ENCODE measurements around the gene CARD9.
"Not testable (repeated sequence)": the region's sequence is repeated elsewhere in the genome, so short reads cannot be mapped to it uniquely, and the experiment has no call there.

Gene CARD9, protein sequence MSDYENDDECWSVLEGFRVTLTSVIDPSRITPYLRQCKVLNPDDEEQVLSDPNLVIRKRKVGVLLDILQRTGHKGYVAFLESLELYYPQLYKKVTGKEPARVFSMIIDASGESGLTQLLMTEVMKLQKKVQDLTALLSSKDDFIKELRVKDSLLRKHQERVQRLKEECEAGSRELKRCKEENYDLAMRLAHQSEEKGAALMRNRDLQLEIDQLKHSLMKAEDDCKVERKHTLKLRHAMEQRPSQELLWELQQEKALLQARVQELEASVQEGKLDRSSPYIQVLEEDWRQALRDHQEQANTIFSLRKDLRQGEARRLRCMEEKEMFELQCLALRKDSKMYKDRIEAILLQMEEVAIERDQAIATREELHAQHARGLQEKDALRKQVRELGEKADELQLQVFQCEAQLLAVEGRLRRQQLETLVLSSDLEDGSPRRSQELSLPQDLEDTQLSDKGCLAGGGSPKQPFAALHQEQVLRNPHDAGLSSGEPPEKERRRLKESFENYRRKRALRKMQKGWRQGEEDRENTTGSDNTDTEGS

DNA sequence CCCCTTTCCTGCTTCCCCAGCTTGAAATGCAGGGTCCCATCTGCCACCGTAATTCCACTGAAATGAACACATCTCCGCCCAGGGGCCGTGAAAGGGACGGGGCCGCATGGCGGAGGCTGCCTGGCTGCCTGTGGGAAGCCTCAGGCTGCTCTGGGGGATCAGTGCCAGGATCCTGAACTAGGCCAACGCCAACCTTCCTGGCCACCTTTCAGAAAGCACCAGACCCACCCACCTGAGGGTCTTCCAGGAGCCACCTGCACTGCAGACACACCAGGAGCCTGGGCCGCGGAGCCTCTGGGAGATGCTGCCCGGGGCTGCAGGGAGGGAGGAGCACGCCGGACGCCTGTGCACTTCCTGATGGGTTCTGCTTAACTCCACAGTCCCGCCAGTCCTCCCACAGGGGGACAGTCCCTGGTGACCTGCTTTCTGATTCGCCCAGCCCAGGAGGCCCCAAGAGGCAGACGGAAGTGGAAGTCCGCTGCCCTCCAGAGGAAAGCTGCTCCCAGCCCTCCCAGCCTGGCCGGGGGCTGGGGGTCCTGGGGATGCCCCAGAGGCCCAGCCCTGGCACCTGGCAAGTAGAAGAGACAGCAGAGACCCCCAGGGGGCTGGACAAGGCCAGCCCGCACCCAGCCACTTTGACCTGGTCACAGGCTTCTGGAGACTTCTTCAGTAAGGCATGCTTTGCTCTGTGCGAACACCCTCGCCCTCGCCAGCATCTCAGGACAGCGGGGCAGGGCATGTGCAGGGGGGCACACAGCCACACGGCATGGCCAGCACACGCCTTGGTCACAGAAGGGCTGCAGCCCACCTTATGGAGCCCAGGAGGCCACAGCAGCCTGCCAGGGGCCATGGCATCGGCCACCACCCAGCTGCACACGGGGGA, at the start of gene CARD9:
Gene CARD9, minus strand, starts transcription at position 370 of the 883 bp plus-strand sequence. CDS start 1,591 bp downstream, outside the sequence.
- DNase-seq = peak; percentile 26 to 36

DNA sequence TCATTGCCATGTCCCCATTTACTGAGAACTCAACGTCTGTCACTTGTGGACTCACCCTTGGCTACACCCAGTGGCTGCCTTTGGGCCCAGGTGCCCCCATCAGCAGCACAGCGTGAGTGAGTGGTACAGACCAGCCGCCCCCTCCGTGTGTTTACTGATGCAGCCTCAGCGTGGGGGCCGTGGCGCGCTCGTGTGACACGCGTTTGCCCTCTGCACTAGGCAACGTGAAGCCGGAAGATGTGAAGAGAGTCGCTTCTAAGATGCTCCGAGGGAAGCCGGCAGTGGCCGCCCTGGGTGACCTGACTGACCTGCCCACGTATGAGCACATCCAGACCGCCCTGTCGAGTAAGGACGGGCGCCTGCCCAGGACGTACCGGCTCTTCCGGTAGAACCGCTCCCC, 49.4 kb upstream of the CARD9 start:
- no peak for DNase-seq

DNA sequence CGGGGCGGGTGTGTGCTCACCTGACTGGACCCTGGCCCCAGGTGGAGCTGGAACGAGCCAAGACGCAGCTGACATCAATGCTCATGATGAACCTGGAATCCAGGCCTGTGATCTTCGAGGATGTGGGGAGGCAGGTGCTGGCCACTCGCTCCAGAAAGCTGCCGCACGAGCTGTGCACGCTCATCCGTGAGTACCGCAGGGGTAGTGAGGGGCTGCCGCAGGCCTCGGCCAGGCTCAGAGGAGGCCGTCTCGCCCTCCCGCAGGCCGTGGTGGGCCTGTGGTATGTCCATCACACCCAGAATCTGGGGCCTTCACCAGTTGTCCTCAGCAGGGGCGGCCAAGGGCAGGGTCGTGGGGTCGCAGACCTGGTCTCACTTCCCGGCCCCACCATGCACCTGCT, 48.3 kb upstream of the CARD9 start:
- no peak for DNase-seq

DNA sequence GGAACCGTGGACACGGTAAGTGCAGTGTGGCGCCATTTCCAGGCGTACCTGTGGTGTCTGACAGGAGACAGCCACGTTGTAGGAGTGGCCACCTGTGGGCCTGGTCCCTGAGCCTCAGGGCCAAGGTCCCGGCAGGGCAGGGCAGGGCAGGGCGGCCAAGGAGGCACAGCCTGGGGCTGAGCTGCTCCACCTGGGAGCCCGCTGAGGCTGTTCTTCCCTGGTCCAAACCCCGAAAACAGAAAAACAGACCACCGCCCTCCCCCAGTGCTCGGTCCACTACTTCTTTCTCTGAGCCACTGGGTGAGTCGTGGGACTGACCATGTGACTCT, 45.6 kb upstream of the CARD9 start:
- no peak for DNase-seq

DNA sequence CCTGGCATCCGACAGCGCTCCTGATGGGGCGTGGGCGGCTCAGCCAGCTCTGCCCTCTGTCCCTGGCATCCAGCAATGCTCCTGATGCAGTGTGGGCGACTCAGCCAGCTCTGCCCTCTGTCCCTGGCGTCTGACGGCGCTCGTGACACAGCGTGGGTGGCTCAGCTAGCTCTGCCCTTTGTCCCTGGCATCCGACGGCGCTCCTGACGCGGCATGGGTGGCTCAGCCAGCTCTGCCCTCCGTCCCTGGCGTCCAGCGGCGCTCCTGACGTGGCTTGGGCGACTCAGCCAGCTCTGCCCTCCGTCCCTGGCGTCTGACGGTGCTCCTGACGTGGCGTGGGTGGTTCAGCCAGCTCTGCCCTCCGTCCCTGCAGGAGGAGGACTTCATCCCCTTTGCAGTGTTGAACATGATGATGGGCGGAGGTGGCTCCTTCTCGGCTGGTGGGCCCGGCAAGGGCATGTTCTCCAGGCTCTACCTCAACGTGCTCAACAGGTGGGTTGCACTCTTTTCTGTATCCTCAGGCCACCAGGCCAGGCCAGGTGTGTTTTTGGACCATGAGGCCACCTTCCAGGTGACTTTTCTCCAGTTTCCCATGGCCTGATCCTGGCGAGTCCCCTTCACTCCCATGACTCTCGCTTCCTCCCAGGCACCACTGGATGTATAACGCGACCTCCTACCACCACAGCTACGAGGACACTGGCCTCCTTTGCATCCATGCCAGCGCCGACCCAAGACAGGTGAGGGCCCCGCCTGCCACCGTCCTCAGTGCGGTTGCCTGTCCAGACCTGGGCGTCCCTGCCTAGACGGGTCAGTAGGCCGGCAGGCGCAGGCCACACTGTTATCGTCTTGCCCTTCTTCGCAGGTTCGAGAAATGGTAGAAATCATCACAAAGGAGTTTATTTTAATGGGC, 45.0 kb upstream of the CARD9 start:
- no peak for DNase-seq

DNA sequence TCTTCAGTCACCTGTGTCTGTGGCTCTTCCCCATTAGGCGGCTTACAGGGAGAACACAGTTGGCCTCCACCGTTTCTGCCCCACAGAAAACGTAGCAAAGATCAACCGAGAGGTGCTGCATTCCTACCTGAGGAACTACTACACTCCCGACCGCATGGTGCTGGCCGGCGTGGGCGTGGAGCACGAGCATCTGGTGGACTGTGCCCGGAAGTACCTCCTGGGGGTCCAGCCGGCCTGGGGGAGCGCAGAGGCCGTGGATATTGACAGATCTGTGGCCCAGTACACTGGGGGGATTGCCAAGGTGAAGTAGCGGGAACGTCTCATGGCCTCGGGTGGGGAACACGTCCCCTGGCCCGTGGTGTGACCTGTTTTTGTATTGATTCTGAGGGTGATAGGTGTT, 43.4 kb upstream of the CARD9 start:
- no peak for DNase-seq

DNA sequence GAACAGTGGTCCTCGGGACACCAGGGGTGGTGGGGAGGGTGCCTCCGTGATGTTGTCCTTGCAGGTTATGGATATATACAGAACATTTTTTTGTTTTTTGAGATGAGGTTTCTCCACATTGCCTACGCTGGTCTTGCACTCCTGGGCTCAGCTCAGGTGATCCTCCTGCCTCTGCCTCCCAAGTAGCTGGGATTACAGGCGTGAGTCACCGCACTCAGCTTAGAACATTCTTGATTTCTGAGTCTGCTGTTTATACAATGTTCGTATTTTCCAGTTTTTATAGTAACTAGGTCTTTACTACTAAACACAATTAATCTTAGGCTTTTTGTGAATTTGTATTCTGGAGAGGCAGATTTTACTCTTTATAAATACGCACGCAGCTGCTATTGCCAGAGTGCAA, 43.0 kb upstream of the CARD9 start:
- no peak for DNase-seq

DNA sequence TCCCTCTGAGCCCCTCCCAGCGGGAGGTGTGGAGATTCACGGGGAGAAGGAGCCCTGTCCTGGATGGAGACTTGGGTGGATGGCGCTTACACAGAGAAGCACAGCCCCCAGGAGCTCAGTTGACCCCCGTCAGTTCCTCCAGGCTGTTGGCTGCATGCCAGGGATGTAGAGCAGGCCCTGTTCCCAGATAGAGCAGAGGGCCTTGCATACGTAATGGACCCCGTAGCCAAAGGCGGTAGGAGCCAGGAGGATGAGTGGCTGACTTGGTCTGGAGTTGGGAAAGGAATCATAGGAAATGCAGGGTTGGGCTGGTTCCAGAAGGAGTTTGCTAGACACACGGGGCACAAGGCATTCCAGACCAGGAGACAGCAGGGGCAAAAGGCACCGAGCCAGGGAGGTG, 39.5 kb upstream of the CARD9 start:
- DNase-seq = no peak

DNA sequence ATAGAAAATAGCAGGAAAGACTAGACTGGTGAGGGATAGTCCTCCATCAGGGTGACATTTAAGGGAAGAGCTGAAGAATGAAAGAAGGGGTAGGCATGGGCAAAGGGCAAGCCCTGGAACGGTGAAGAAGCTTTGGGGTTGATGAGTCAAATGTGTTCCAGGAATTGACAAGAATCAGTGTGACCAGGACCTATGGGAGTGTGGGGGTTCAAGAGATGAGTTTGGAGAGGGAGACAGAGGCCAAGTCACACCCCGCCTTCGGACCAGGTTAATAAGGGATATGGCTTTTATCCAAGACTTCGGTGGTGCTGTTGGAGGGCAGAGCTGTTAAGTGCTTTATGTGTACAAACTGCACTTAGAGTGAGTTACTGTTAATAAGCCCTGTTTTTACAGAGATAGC, 37.9 kb upstream of the CARD9 start:
- DNase-seq = no peak

DNA sequence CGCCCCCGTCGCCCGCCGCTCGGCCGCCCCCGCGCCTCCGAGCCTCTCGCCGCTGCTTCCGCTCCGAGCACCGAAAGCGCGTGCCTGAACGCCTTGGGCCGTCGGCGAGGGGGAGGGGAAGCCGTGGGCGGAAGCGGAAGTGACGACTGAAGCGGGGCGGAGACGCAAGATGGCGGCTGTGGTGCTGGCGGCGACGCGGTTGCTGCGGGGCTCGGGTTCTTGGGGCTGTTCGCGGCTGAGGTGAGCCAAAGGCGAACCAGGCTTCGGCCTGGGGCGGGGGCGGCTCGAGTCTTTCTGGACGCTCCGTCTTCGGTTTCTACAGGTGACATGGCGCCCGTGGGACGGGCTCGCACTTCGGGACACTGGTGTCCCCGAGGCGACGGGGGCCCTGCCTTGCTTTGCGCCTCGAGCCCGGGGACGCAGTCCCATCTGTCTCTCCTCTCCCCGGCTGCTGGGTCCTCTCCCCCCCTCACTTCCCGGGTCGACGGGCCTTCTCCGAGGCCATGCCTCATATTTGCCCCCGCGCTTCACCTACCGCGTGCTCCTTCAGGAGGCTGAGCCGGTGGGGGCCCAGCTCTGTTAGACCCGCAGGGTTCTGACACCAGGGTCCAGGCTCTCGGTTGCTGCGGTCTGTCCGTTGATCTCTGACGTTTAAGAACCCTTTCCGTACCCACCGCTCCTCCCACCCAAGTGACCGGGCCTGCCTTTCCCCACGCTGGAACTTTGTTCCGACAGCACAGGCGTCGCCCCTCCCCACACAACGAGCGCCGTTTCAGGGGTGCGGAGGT, 37.2 kb upstream of the CARD9 start, which contains the start of the genes ENTR1 and PMPCA:
Gene ENTR1, minus strand, starts transcription at position 115 of the 788 bp plus-strand sequence. CDS start 217 bp downstream, outside the sequence.
Gene PMPCA, plus strand, starts transcription at position 159 of the 788 bp plus-strand sequence. Its CDS starts 11 bp downstream, at position 170.
- DNase-seq = peak; percentile 89

DNA sequence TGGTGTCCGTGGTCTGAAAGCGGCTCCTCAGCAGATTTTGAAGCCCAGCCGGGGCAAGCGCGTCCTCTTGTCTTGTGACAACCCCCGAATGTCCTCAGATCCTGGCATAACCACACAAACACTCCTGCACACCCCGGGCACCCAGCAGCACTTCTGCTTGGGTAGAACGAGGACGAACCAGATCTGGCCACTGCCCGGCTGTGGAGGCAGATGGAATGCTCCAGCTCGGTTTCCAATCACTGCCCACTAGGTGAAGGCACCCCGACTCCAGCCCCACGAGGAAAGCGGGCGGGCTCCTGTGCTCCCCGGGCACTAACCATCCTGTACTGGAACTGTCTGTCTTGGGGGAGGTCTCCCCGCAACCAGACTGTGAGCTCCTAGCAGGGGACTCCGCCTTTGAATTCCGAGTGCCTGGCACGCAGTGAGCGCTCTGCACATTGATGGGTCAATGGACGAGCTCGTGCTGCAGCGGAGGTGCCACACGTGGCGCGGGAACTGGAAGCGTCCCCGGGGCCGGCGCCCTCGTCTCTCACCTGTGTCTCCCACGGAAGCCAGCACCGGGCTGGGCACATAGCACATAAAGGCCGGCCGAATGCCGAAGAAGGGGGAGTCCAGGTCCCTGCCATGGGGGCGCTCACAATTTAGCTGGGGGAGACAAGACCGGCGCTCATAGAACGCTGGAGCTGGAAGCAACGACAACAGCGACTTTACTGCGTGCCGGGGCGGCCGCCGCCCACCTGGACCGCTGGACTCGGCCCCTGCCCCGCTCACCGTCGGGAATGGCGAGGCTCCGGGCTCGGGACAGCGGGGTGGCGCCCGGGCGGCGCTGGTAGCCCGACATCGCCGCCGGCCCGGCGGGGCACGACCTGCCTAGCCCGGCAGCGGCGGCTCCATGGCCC, 36.3 kb upstream of the CARD9 start:
- peak in 1 of 2 donors; percentile 14 for DNase-seq

DNA sequence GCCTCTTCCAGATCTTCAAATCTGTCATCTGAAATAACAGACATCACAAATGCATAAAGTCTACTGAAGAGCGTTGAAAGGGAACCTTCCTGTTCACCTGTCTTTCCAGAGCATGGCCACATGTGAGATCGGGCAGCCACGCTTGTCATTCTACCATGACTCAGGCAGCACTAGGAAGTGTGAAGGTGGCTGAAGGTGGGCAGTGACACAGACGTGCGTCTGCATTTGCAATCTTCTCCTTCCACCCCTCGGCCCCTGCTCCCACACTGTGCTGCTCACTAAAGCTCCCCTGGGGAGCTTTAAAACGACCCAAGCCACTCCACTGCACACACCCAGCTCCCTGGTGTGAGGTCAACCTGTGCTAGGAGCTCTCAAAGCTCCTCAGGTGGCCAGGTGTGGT, 34.4 kb upstream of the CARD9 start:
- DNase-seq = no peak

DNA sequence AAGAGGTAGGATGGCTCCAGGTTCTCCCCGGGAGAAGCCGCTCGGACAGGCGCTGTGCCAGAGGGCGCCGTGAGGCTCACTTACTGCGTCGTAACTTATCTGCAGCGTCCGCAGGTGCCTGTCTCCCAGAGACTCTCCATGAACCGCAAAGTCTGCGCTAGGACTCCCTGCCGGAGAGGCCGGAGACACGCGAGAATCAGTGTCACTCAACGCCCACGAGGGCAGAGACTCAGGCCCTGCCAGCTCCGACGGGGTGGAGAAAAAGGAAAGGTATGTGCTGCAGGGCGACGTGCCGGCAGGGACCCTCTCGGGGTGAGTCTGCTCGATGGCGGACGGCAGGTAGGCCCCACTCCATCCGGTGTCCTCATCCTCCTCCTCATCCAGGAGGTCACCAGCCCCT, 33.6 kb upstream of the CARD9 start:
- DNase-seq = not testable (repeated sequence)

DNA sequence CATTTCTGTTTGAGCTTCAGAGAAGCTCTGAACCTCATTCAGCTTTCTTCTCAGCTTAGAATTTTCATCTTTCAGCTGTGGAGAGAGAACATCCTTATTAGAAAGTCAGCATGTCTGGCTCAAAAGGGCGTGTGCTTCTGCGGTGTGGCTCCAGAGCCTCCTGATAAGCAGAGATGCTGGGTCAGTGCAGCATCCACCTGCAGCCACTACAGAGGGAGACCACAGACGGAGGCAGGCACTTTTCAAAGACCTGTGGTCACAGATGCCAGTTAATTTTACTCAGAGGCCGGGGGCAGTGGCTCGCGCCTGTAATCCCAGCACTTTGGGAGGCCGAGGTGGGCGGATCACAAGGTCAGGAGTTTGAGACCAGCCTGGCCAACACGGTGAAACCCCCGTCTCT, 32.4 kb upstream of the CARD9 start:
- DNase-seq = not testable (repeated sequence)

DNA sequence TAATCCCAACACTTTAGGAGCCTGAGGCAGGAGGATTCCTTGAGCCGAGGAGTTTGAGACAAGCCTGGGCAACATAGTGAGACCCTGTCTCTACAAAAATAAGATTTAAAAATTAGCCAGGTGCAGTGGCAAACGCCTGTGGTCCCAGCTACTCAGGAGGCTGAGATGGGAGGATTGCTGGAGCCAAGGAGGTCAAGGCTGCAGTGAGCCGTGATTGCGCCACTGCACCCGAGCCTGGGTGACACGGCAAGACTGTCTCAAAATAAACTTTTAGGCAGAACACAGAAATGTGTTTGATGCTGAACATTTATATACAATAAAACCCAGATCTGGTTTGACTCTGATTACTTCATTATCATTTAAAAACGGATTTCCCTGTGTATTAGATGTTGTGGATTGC, 32.0 kb upstream of the CARD9 start:
- no peak for DNase-seq

DNA sequence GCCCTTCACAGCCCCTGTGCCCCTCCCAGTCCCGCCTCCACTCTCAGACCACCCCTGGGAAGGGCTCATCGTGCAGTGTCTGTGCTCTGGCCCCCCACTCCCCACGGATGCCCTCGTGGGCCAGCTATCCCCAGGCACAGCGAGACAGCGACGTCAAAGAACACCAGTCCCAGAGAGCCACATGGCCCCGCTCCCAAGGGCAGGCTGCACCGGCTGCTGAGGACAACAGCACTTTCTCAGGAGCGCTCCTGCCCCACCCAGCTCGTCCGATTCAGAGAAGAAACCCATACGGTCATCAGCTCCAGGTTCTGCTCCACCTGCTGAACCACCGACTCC, 31.3 kb upstream of the CARD9 start:
- DNase-seq = no peak

DNA sequence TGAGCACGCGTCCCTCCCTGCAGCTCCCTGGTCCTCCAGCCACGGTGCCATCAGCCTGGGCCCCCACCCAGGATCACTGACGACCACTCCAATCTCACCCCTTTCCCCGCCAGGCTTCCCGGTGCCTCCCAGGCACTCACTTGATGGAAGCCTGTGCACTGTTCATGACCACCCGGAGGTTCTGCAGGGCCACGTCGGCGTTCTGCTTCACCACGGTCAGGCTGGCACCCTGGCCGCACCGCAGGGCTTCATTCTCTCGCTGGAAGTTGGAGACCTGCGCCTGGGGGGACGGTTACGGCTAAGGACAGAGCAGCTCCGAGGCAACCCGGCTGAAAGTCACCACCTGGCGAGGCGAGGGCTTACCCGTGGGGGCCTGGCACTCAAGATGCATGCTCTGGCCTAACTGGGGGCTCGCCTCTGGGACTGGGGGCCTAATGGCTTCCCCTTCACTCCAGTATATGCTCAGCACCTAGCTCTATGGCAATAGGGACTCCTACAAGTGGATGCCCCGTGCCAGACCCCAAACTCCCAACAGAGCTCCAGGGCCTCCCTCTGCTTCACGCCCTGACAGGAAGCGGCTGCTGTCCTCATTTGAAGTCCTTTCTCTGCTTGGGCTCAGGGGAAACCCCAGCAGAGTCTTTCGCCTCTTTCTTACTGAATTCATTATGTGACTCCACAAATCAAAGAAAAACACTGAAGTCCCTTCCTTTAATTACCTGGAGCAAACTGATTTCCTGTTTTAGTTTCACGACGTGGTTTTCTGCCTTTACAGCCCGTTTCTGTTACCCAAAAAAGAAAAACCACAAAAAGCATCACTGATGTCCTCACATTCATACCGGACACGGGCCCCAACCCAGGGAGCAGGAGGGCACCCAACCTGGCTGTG, 30.7 kb upstream of the CARD9 start:
- DNase-seq = no peak

DNA sequence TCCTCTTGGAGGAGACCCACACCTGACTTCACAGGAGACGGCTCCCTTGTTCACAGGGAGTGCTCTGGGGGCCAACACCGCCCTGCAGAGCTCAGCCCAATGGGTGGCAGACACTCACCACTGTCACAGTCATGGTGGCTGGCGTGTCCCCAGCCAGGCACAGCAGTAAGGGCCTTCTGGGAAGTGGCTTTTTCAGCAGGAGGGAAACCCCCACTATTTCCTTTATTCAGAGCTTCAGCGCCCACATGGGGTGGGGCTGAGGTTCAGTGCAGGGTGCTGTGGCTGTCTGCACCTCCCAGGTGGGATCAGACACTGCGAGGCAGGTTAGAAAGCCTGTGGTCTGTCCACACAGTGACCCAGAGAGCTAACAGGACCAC, 30.1 kb upstream of the CARD9 start:
- DNase-seq = no peak

DNA sequence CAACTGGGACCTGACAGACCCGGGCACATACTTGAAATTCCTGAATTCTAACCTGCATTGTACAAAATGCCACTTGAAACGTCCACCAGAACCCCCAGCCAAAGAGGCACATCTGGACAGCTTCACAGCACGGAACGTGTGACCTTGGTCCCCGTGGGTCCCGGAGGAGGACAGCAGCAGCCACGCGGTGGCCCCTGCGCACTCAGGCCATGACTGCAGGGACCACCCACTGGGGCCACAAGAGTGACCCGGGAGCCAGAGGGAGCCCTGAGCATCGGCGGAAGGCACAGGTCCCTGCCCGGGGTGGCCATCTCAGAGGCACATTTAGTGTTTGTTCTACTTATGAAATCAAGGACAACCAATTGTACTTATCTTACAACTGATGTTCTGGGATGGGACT, 28.6 kb upstream of the CARD9 start:
- no peak for DNase-seq

All from bone marrow (tissue), 2 donors.